Activated T-helper 1 cell treated with anti-CD3 and anti-CD28 coated beads, Interleukin-2, amount 50 U/mL, for 16 hours (primary cell): ENCODE measurements around the gene ROBO1.

Experiments used
- DNase-seq, 2 donors: peaks; one replicate each; pipeline ENCODE4 v3.0.0-alpha.2; 2020; ENCODE audit warnings: low read depth in 1 of 2, low spot score in 1 of 2

The ROBO1 gene

DNA sequence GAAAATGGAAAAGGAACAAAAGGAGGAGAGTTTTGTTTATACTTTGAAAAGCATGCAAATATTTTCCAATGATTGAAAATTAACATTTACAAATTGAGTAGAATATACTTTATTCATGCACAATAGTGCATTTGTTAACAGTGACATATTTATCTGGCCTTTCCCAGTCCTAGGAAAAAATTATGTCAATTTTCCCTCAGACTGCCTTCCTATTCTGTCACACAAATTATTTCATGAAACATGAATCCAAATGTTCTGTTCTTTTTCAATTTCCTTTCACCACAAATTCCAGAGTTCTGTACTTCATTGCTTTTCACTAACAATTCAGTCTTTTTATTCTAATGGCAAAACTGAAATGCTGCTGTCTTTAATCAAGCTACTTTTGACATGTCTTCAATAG, 945.1 kb downstream of the ROBO1 start:
- no peak for DNase-seq

DNA sequence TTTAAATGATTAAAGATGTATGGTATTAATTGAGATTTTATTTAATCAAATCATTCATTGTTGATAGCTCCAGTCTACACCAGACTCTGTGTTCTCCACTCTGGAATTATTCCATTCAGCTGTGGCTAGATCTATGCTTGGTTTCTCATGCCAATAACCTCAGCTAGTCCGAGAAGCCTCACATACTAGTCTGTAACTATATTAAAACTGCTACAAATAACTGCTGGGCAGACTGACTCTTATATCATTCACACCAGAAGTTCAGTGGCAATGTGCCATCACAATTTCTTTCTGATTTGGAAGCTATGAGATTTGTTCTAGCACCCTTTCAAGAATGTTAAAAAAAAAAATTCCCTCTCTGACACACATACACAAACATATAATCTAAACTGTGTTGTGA, 947.3 kb downstream of the ROBO1 start:
- DNase-seq: no peak

DNA sequence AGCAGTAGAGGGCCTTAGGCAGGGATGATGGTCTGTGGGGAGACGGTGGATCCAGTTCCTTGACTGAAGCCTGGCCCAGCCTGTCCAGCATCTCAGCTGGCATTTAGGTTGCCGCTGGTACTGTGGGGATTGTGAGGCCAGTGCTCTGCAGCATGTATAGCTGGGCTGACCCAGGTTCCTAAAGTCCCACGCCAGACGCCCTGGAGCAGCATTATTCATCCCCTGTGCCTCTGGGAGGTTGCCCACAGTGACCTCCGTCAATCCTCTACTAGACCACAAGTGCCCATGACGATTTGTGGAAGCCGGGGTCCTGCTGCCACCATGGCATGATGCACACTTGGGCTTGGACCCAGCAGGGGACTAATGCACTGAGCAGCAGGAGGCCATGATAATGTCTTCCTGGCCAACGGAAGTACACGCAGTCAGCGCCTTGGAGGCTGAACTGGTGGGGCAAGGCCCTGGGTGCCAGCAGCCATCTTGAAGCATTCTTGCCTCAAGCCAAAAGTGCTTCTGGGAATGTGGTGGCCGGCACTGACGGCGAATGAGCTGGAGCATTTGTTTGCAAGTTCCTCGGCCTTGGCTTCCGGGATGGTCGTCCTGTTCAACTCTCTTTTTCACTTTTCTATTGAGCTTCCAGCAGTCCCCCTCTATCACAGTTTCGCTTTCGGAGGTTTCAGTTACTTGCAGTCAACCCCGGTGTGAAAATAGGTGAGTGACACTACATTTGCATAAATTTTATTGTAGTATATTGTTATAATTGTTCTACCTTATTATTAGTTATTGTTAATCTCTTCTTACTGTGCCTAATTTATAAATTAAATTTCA, 949.4 kb downstream of the ROBO1 start:
- DNase-seq: no peak

DNA sequence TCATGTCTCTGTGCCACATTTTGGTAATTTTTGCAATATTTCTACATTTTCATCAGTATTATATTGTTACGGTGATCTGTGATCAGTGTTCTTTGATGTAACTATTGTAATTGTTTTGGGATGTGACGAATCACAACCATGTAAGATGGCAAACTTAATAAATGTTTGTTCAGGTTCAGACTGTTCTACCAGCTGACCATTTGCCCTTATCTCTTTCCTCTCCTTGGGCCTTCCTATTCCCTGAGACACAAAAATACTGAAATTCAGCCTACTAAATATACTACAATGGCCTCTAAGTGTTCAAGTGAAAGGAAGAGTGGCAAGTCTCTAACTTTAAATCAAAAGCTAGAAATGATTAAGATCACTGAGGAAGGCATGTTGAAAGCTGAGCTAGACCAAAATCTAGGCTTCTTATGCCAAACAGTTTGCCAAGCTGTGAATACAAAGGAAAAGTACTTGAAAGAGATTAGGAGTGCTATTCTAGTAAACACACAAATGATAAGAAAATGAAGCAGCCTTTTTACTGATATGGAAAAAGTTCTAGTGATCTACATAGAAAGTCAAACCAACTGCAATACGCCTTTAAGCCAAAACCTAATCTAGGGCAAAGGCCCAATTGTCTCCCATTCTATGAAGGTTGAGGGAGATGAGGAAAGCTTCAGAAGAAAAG, 952.8 kb downstream of the ROBO1 start:
- DNase-seq: no peak

GRCh38 chr3:78812166-78812565, 955.6 kb downstream of the ROBO1 start:
- no peak for DNase-seq

GRCh38 chr3:78809966-78810365, 957.8 kb downstream of the ROBO1 start:
- no peak for DNase-seq

- no peak for DNase-seq
Measured at GRCh38 chr3:78804251-78805037, 963.4 kb downstream of the ROBO1 start.

DNA sequence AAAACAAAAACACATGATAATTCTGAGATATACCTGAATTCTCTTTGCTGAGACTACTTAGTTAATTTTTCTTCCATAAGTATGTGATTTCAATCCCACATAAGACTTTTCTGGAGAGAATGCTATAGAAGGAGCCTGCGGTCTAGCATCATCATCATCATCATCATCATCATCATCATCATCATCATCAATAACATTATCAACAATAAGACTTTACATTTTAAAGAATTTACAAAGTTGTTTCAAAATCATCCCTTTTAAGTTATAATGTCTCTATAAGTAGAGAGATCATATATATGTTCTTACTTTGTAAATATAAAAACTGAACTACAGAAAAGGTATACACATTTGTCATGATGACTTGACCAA, 965.3 kb downstream of the ROBO1 start:
- no peak for DNase-seq

- no peak for DNase-seq
Measured at GRCh38 chr3:78801926-78802561, 965.8 kb downstream of the ROBO1 start.

DNA sequence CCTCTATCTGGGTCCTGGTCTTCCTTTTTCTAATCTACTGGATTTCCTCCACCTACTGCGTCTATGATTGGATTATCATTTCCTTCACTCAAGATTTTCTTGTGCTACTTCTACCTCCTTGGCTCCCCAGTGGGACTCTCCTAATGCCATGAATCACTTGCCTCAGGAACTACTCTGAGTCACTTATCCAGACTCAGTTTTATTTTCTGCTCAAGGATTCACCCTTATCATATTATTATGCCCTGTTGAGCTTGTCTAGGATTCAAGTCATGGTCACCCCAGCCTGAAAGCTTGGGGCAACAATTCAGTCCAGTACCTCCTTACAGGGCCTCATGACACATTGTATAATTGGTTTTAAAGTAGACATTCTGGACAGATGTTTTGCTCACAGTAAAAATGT, 968.1 kb downstream of the ROBO1 start:
- DNase-seq: no peak

GRCh38 chr3:78798266-78798832, 969.4 kb downstream of the ROBO1 start:
- no peak for DNase-seq

DNA sequence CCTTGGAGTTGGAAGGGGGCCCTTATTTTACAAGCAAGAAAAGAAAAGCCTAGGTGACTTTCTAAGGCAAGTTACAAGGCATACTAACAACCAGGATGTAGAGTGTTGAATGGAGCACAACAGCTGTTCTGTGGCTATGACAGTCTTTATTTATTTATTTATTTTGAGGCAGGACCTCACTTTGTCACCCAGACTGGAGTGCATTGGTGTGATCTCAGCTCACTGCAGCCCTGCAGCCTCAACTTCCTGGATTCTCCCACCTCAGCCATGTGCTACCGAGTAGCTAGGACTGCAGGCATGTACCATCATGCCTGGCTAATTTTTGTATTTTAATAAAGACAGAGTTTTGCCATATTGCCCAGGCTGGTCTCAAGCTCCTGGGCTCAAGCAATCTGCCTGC, 973.4 kb downstream of the ROBO1 start:
- no peak for DNase-seq

DNA sequence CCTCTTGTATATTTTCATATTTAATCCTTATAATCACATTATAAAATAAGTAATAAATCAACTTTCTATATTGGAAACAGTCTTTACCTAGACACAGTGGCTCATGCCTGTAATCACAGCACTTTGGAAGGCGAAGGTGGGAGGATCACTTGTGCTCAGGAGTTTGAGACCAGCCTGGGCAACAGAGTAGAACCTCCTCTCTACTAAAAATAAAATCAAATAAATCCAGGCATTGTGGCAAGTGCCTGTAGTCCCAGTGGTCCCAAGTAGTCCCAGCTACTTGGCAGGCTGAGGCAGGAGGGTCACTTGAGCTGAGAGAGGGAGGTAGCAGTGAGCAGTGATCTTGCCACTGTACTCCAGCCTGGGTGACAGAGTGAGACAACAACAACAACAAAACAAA, 975.1 kb downstream of the ROBO1 start:
- DNase-seq: no peak

DNA sequence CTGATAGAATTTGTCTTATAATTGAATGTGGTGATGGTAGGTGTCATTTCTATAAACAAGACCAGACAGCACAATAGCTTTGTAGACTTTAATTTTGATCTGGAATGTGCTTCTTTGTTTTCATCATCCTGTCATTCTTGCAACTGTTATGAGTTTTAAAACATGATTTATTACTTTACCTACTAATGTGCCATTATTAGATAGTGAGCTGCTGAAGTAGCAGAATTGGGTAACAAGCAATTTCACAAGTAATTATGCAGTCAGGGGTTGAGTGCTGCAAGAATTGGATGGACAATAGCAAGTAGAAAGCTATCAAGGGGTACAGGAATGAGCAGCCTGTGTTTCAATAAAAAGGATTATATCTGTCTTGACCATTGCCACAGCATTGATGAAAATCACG, 975.6 kb downstream of the ROBO1 start:
- no peak for DNase-seq

- DNase-seq: no peak
Measured at GRCh38 chr3:78791753-78792152, 976.0 kb downstream of the ROBO1 start.

GRCh38 chr3:78788839-78789238, 979.0 kb downstream of the ROBO1 start:
- DNase-seq: no peak

DNA sequence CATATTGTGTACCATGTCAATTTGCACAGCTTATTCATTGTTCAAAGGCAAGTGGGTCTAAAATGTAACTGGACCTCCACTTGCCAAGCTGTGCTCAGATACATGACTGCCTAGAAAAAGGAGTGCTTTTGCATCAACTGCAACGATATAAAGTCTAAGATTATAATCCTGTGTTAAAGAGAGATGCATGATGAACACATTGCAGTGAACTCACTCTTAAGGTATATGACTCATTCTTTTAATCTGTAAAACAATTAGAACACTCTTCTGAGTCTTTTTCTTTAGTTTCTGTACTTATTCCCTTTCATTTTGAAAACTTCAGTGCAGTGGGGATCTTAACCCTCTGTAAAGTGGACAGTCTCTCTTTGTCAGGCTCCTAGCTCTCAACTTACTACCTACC, 982.8 kb downstream of the ROBO1 start:
- no peak for DNase-seq

GRCh38 chr3:78781351-78781750, 986.4 kb downstream of the ROBO1 start:
- DNase-seq: no peak

DNA sequence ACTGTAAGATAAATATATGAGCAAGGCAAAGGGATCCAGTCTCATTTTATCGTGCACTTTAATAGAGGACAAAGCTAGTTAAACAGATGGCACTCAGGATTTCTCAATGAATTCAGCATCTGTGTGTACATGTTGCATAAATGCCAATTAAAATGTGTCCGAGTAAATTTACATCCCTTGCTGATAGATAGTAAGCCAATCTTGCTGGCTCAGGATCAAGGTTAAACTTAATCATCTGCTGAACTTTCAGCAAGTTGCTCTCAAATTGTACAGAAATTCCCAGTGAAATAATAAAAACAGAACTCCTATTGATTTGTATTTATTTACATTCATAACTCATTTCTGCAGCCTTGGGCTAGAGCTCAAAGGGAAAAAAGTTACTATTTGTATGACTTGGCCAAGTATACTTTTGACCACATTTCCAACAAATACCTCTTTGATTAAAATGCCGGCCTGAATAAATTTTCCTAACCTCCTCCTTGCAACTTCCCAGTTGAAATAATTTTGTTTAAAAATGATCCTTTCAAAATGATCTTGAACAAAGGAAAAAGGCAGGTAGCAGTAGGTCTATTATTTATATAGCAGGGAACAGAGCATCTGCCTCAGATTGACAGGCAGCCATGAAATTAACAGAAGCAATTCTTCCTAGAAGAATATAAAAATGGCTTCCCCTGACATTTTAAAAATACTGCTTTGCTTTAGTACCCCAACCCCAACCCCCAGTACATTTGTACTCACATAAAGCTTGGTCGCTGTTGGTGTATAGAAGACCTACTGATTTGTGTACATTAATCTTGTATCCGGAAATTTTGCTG, 1001.9 kb downstream of the ROBO1 start:
- no peak for DNase-seq

- DNase-seq: no peak
Measured at GRCh38 chr3:78764634-78765033, 1003.2 kb downstream of the ROBO1 start.
